ENCODE measurements around the gene C5orf34. TPM values are rescaled to one million over a fixed set of nuclear protein-coding genes. Genes with fewer than 3 reads are reported as not detected.
A peak's percentile ranks its signal among the peaks of the same experiment; 100 is the strongest.

The C5orf34 gene
- total and polyA plus RNA-seq, 9 of the 15 experiments (the other 6 are each of a cell fraction or from before 2014, with no cell fraction given) = 13.2 to 32.6 (median 20.7) TPM

DNA sequence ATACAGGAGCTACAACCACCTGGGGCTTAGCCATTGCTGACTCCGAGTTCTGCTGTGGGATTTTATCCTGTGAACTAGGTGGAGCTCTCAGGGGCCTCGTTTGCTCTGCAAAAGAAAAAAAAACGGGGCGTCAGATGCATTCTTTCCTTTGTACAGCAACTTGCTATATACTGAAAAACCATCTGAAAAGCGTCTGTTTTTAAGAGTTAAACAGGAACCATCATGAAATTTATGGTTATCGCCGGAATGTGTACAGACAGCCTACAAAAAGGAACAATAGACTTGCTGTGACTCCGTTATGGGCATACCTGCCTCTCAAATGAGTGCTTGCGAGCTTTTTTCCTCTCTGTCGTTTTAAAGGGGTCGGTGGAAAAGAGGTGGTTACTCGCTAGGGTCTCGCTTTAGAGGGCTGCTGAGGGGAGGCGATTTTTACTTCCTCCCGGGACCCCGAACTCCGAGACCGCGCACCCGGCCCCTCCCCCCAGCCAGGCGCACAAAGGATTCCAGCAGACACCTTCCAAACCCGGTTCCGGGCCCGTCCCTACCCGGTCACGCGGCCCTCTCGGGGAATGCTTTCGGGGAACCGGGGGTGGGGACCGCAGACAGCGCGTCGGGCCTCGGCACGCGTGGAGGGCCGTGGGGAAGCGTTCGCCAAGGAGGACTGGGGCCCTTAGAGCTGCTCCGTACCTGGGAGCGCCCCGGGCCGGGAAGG is 41.1 kb upstream of the C5orf34 start:
- POLR2A ChIA-PET = interaction anchor here (0.9 to 1.4 kb wide), 4 partner anchors 11 to 57 kb away, joined by 3 to 10 read pairs (median 4); no protein-coding TSS in a partner anchor
- WGBS (ENCODE audit: insufficient coverage, low coverage, missing lambda C conversion rate) = 1% methylated on average over 43 of the region's 44 CpGs
- H3K4me1 ChIP-seq (replicated peaks in 1 of 2; ENCODE audit: control insufficient read depth in 2 of 2, insufficient read depth in 2 of 2, low read length in 2 of 2) = peaks cover 11 to 21% of the 10 kb centered on the region in 2 experiments
- peak; percentile 40; the same call in 1 of the 2 replicates for TF ChIP-seq TOE1 (IDR thresholded peaks at IDR 0.05; ENCODE audit: borderline replicate concordance)
- no peak for TF ChIP-seq TOE1 (CRISPR knock-in tag; IDR thresholded peaks at IDR 0.05; ENCODE audit: borderline replicate concordance, low read depth)
- TF ChIP-seq SRSF7 (optimal IDR thresholded peaks at IDR 0.05; ENCODE audit: low read depth, low read length) = no peak
- no peak for TF ChIP-seq ZNF253 (CRISPR knock-in tag; conservative IDR thresholded peaks at IDR 0.05)
- TF ChIP-seq SIN3B (IDR thresholded peaks at IDR 0.05; ENCODE audit: low read depth) = no peak
- TF ChIP-seq, protein P1, sequence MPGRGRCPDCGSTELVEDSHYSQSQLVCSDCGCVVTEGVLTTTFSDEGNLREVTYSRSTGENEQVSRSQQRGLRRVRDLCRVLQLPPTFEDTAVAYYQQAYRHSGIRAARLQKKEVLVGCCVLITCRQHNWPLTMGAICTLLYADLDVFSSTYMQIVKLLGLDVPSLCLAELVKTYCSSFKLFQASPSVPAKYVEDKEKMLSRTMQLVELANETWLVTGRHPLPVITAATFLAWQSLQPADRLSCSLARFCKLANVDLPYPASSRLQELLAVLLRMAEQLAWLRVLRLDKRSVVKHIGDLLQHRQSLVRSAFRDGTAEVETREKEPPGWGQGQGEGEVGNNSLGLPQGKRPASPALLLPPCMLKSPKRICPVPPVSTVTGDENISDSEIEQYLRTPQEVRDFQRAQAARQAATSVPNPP (IDR thresholded peaks at IDR 0.05; ENCODE audit: borderline replicate concordance, insufficient read depth, insufficient read length) = no peak
- no peak for TF ChIP-seq GATA2 (CRISPR knock-in tag; IDR thresholded peaks at IDR 0.05)
- no peak for TF ChIP-seq KAT7 (CRISPR knock-in tag; IDR thresholded peaks at IDR 0.05; ENCODE audit: borderline replicate concordance)
- no peak for TF ChIP-seq ZNF57 (CRISPR knock-in tag; IDR thresholded peaks at IDR 0.05)
- no peak for TF ChIP-seq KLF10 (CRISPR knock-in tag; IDR thresholded peaks at IDR 0.05)
- TF ChIP-seq ARID2 (IDR thresholded peaks at IDR 0.05) = 0 out of 2 replicates have a peak, but pooled peaks have one; percentile 23
- no peak for TF ChIP-seq ZNF23 (CRISPR knock-in tag; IDR thresholded peaks at IDR 0.05)
- TF ChIP-seq PHB2 (IDR thresholded peaks at IDR 0.05; ENCODE audit: low read depth) = no peak
- no peak for TF ChIP-seq ZNF41 (CRISPR knock-in tag; conservative IDR thresholded peaks at IDR 0.05)
- peak; percentile 18; the same call in 1 of the 2 replicates for TF ChIP-seq ZBTB7A (IDR thresholded peaks at IDR 0.05; ENCODE audit: borderline replicate concordance, control insufficient read depth, low read depth, low read length)
- TF ChIP-seq CREM (IDR thresholded peaks at IDR 0.05; ENCODE audit: low read depth) = no peak
- TF ChIP-seq ZKSCAN3 (CRISPR knock-in tag; IDR thresholded peaks at IDR 0.05) = no peak
- TF ChIP-seq, protein P2, sequence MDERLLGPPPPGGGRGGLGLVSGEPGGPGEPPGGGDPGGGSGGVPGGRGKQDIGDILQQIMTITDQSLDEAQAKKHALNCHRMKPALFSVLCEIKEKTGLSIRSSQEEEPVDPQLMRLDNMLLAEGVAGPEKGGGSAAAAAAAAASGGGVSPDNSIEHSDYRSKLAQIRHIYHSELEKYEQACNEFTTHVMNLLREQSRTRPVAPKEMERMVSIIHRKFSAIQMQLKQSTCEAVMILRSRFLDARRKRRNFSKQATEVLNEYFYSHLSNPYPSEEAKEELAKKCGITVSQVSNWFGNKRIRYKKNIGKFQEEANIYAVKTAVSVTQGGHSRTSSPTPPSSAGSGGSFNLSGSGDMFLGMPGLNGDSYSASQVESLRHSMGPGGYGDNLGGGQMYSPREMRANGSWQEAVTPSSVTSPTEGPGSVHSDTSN (CRISPR knock-in tag; IDR thresholded peaks at IDR 0.05; ENCODE audit: low read depth) = no peak
- TF ChIP-seq, protein P2 (tag; conservative IDR thresholded peaks at IDR 0.05; ENCODE audit: low read depth) = no peak
- no peak for TF ChIP-seq CBX5 (IDR thresholded peaks at IDR 0.05; ENCODE audit: borderline replicate concordance, low read depth)

More for the DNA sequence above, 41.1 kb upstream of the C5orf34 start:
- H3K4me3 ChIP-seq = peak overlapping the region; percentile 78
- H4K20me1 ChIP-seq (replicated peaks; ENCODE audit: control insufficient read depth, insufficient read depth, low read length) = no peaks in the 10 kb centered on the region
- intact Hi-C loops (cut with micrococcal nuclease) (loop anchor here (2.0 kb wide), 1 partner anchor 47 kb away; the partner anchor contains the start of gene NNT), in situ Hi-C loops (cut with MboI) (no loop called here)
- BruUV-seq (replicated peaks) = TSS peak; percentile 33
- CTCF ChIA-PET (ENCODE audit: low intra/inter-chr PET ratio) = interaction anchor here (0.8 to 0.9 kb wide), 2 partner anchors 42 to 75 kb away, joined by 3 to 4 read pairs; no protein-coding TSS in a partner anchor
- ATAC-seq = peak; percentile 55
- H3K27me3 ChIP-seq (ENCODE audit: control insufficient read depth in 2 of 2, insufficient read depth in 2 of 2, low read length in 2 of 2) = no peaks in the 10 kb centered on the region
- no peaks in the 10 kb centered on the region for H3K9me3 ChIP-seq (replicated peaks; ENCODE audit: control insufficient read depth, insufficient read depth, low read depth, low read length)
- peak; percentile 11 for FAIRE-seq
- peaks cover 46% of the 10 kb centered on the region for H3K36me3 ChIP-seq (ENCODE audit: control insufficient read depth, insufficient read depth, low read length)
- H2AFZ ChIP-seq (ENCODE audit: low read depth, low read length) = peak overlapping the region; percentile 98
- H3K79me2 ChIP-seq (ENCODE audit: control insufficient read depth, insufficient read depth, low read length) = peaks cover 57% of the 10 kb centered on the region
- no peaks in the 10 kb centered on the region for H3K9me1 ChIP-seq (ENCODE audit: control insufficient read depth, insufficient read depth, low read length)
- DNase-seq (ENCODE audit: extremely low read depth in 1 of 4, low spot score in 3 of 4) = peak; percentile 71 to 72 (median 72)
- H3K4me2 ChIP-seq (ENCODE audit: insufficient read depth, low read length) = peak overlapping the region; percentile 85
- H3K9ac ChIP-seq (ENCODE audit: insufficient read depth in 1 of 2, low read depth in 2 of 2, low read length in 2 of 2) = peak overlapping the region; percentile 95 to 97
- peak overlapping the region; percentile 93 for H3K27ac ChIP-seq (ENCODE audit: extremely low read depth, low read depth, low read length)

Data from K562 (cell line).